SU-DHL-6 (cell line): Measurements from ENCODE around the gene UNC119.
A peak's percentile ranks its signal among the peaks of the same experiment; 100 is the strongest.

ENCODE experiments used
- H2AFZ ChIP-seq: fragments of 200-600 bp; sonication (generic); 2 replicates; pipeline ENCODE4 v1.6.1; 2014; ENCODE audit warnings: low read depth, mild to moderate bottlenecking, moderate library complexity, mixed read lengths, antibody characterized with exemption, low read length; ENCODE audit not compliant: severe bottlenecking
- H3F3A ChIP-seq: fragments of 200-600 bp; shearing (Covaris generic); 2 replicates; pipeline ENCODE4 v1.6.0; 2016; ENCODE audit warnings: antibody characterized with exemption, mild to moderate bottlenecking; ENCODE audit not compliant: insufficient read depth
- H3K27ac ChIP-seq: fragments of 200-600 bp; sonication (generic); 2 replicates; pipeline ENCODE4 v1.5.1; 2016; ENCODE audit warnings: low read depth, mild to moderate bottlenecking, low read length, moderate library complexity, mixed read lengths
- H3K27me3 ChIP-seq: fragments of 200-600 bp; sonication (generic), shearing (Covaris generic); 2 replicates; pipeline ENCODE4 v1.6.0; 2014; ENCODE audit warnings: mild to moderate bottlenecking, low read length
- H3K36me3 ChIP-seq: fragments of 200-600 bp; sonication (generic); 2 replicates; pipeline ENCODE4 v1.6.1; 2014; ENCODE audit warnings: mild to moderate bottlenecking, low read length, mixed read lengths
- H3K4me2 ChIP-seq: fragments of 300-600, 200-600 bp; shearing (Covaris generic), sonication (generic); 2 replicates; pipeline ENCODE4 v1.6.0; 2014; ENCODE audit warnings: low read length, low read depth, mild to moderate bottlenecking; ENCODE audit not compliant: poor library complexity, severe bottlenecking
- H3K4me3 ChIP-seq: fragments of 200-600 bp; sonication (generic); 2 replicates; pipeline ENCODE4 v1.5.1; 2014; ENCODE audit warnings: antibody characterized with exemption, low read length, mild to moderate bottlenecking, mixed read lengths; ENCODE audit not compliant: insufficient read depth, poor library complexity, severe bottlenecking
- H3K79me2 ChIP-seq: fragments of 200-600 bp; sonication (generic); 2 replicates; pipeline ENCODE4 v1.6.1; 2014; ENCODE audit warnings: mild to moderate bottlenecking, low read length, moderate library complexity; ENCODE audit not compliant: insufficient read depth
- H3K9ac ChIP-seq: fragments of 200-600 bp; sonication (generic); 2 replicates; pipeline ENCODE4 v1.7.0; 2014; ENCODE audit warnings: mild to moderate bottlenecking, low read length
- H3K9me2 ChIP-seq: fragments of 200-600 bp; sonication (generic); replicated peaks from 2 replicates; pipeline ENCODE4 v1.6.1; 2014; ENCODE audit warnings: low read length; ENCODE audit not compliant: insufficient read depth
- H3K9me3 ChIP-seq: fragments of 200-600 bp; sonication (generic); 2 replicates; pipeline ENCODE4 v1.6.1; 2014; ENCODE audit warnings: low read length, mixed read lengths; ENCODE audit not compliant: insufficient read depth
- H4K20me1 ChIP-seq: fragments of 200-600 bp; sonication (generic); 2 replicates; pipeline ENCODE4 v1.6.1; 2014; ENCODE audit warnings: low read depth, mild to moderate bottlenecking, antibody characterized with exemption, low read length, moderate library complexity, mixed read lengths
- CTCF ChIP-seq: fragments of 200-600 bp; sonication (generic); IDR thresholded peaks from one replicate; pipeline ENCODE4 v1.5.1; 2017; ENCODE audit warnings: antibody characterized with exemption, mild to moderate bottlenecking, low read length, moderate library complexity; ENCODE audit not compliant: insufficient read depth, poor library complexity, severe bottlenecking
- EZH2phosphoT487 ChIP-seq: fragments of 200-600 bp; sonication (generic), shearing (Covaris generic); conservative IDR thresholded peaks from 2 replicates; pipeline ENCODE4 v1.6.1; 2018; ENCODE audit warnings: mild to moderate bottlenecking, antibody characterized with exemption, low read length, moderate library complexity, mixed read lengths

UNC119 gene

DNA sequence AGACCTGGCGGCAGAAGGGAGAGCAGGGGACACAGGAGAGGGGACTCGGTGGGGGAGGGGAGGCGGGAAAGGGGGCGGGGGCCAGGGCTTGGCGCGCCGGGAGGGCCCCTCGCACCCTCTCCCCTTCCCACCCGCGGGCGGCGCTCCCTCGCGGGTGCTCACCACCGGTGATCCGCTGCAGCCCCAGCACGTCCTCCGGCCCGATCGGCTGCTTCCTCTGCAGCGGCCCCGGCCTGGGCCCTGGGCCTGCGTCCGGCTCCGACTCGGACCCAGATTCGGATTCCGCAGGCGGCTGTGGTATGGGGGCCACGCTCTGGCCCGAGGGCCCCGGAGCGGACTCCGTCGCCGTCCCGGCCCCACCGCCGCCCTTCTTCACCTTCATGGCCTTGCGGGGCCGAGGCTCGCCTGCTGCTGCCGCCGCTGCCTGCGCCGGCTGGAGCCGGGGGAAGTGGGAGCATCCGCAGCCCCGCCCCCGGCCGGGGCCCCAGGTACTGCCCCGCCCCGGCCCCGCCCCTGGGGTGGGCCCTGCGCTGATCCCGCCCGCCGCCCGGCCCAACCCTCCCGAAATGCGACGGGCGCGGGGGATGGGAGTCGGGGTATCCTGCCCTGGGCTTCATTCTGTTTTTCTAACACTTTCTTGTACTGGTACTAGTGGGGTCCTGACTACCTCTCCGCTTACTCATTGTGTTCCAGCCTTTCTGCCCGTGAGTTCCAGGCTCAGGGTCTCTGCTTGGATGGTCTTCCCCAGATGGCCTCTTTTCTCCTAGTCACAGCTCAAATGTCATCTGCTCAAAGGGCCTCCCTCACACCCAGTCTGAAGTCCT lies at the start of gene UNC119:
UNC119 (minus strand) TSS at position 449 of the 824 bp plus-strand sequence; CDS start at position 382, 67 bp downstream.
- Histone ChIP-seq H3K9me3 (no peaks in the 10 kb centered on the region), H3K79me2 (no peaks in the 10 kb centered on the region), H3K9me2 (no peaks in the 10 kb centered on the region), H4K20me1 (no peaks in the 10 kb centered on the region), H3K27ac (no peak within 1 kb of the TSS), H3F3A (no peaks in the 10 kb centered on the region), H2AFZ (peak within 1 kb of the TSS; percentile 53), H3K27me3 (no peaks in the 10 kb centered on the region), H3K36me3 (no peaks in the 10 kb centered on the region), H3K4me3 (peak within 1 kb of the TSS; percentile 49), H3K9ac (peak within 1 kb of the TSS; percentile 44), H3K4me2 (peak within 1 kb of the TSS; percentile 61)
- no peak for TF ChIP-seq CTCF
- no peak for TF ChIP-seq EZH2phosphoT487

- peak overlapping the region; percentile 91 for H3K4me3 ChIP-seq
- no peaks in the 10 kb centered on the region for H3K27me3 ChIP-seq
- no peaks in the 10 kb centered on the region for H3K9me3 ChIP-seq
- TF ChIP-seq EZH2phosphoT487 (no peak), CTCF (no peak)
- H4K20me1 ChIP-seq: no peaks in the 10 kb centered on the region
- H3K79me2 ChIP-seq: peaks cover 29% of the 10 kb centered on the region
- peak overlapping the region; percentile 88 for H3K9ac ChIP-seq
- H3K9me2 ChIP-seq: no peaks in the 10 kb centered on the region
- peak overlapping the region; percentile 75 for H3K27ac ChIP-seq
- H3F3A ChIP-seq: peaks cover 13% of the 10 kb centered on the region
- no peaks in the 10 kb centered on the region; the same call in 1 of the 2 replicates for H3K36me3 ChIP-seq
- peak overlapping the region; percentile 83 for H3K4me2 ChIP-seq
- peak overlapping the region; percentile 52 for H2AFZ ChIP-seq
Observed at GRCh38 chr17:28599311-28600184, 47.1 kb upstream of the UNC119 start.

DNA sequence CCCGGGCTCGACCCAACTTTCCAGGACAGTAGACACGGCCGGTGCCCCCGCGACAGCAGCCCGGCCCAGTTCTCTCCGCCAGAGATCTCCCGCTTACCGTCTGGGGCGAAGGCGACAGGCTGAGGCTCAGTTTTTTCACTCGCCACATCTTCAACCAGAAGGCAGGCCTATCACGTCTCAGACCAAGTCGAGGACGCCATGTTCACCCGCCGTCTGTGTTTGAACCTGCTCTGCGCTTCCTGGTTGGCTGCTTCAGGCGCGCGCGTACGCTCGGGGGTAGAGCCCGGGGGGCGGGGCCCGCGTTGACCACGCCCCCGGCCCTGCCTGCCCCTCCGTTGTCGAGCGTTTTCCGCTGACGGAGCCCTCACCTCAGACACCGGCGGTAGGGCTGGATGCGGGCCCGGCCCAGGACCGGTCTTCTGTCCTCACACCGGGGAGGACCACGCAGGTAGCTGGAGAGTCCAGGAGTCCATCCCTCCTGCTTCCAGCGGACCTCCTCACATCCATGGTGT lies 46.4 kb upstream of the UNC119 start, which contains the start of gene SPAG5:
SPAG5 (minus strand) TSS at position 227 of the 512 bp plus-strand sequence; CDS start at position 148, 79 bp downstream.
- peaks cover 2% of the 10 kb centered on the region; the same call in 1 of the 2 replicates for H3K36me3 ChIP-seq
- peaks cover 3% of the 10 kb centered on the region; the same call in 1 of the 2 replicates for H4K20me1 ChIP-seq
- H3K9me3 ChIP-seq: no peaks in the 10 kb centered on the region
- no peaks in the 10 kb centered on the region for H3K9me2 ChIP-seq
- peaks cover 33% of the 10 kb centered on the region for H3K79me2 ChIP-seq
- peaks cover 15% of the 10 kb centered on the region for H3F3A ChIP-seq
- peak within 1 kb of the TSS; percentile 88 for H3K9ac ChIP-seq
- peak within 1 kb of the TSS; percentile 83 for H3K4me2 ChIP-seq
- peak within 1 kb of the TSS; percentile 91 for H3K4me3 ChIP-seq
- peak within 1 kb of the TSS; percentile 90 for H2AFZ ChIP-seq
- no peak for TF ChIP-seq CTCF
- no peak for TF ChIP-seq EZH2phosphoT487
- H3K27me3 ChIP-seq: no peaks in the 10 kb centered on the region
- H3K27ac ChIP-seq: peak within 1 kb of the TSS; percentile 77
